Left cardiac atrium (tissue), 4 donors: ENCODE measurements around the gene EDAR. TPM values are rescaled to one million over a fixed set of nuclear protein-coding genes. Genes with fewer than 3 reads are reported as not detected.

Source experiments
- ATAC-seq, 2 donors: fragments of 200-7000 bp; cut with Tn5 transposase; one replicate each; pipeline ENCODE4 v1.9.1; 2020; ENCODE audit warnings: mild to moderate bottlenecking in 2 of 2, moderate library complexity in 2 of 2
- DNase-seq: peaks from one replicate; pipeline ENCODE4 v3.0.0-alpha.2; 2020
- intact Hi-C, 2 donors: fragments of 100-400 bp; cut with DNase I; formaldehyde crosslinking; loops; one replicate each; pipeline versions ENCODE4 v1.14.1 to v1.15.1; 2022 to 2023
- total RNA-seq, 2 donors: library from RNA; stranded (reverse); fragmentation: NEBNext Ultra II Directional; extraction: Animal tissue kit (Norgen Biotek cat#: 25700); gene quantifications; one replicate each; pipeline ENCODE4 v1.2.1, GENCODE V29; 2021
- donor health status: DM: no; HTN: yes; CAD: no.
- donor health status: DM: no; HTN: yes; CAD: no; lungs with severe emphysema.
- donor health status: DM: yes; HTN: yes; CAD: no.
- donor health status: Dilated cardiomyopathy.

Gene EDAR
- total RNA-seq, 2 donors from 2014 or later, result 0.06 TPM; not detected in 1

- DNase-seq (no peak), ATAC-seq (peak; percentile 53 to 74)
- intact Hi-C loops, result no loop called here
Measured at GRCh38 chr2:108971661-108972566, 17.1 kb downstream of the EDAR start.

GRCh38 chr2:108970369-108970768, 18.7 kb downstream of the EDAR start:
- DNase-seq, result no peak
- ATAC-seq, result no peak
- intact Hi-C loops, result no loop called here

GRCh38 chr2:108969856-108970255, 19.2 kb downstream of the EDAR start:
- DNase-seq (no peak), ATAC-seq (no peak)
- intact Hi-C loops, result no loop called here

GRCh38 chr2:108968619-108969018, 20.4 kb downstream of the EDAR start:
- peak in 1 of 2 donors; percentile 42 for ATAC-seq
- intact Hi-C loops, result no loop called here
- DNase-seq, result no peak

- no peak for DNase-seq
- ATAC-seq, result no peak
- intact Hi-C loops, result no loop called here
Measured at GRCh38 chr2:108967757-108968156, 21.3 kb downstream of the EDAR start.

- DNase-seq, result no peak
Measured at GRCh38 chr2:108965540-108966289, 23.3 kb downstream of the EDAR start.

GRCh38 chr2:108963057-108963456, 26.0 kb downstream of the EDAR start:
- no peak for ATAC-seq
- no peak for DNase-seq
- intact Hi-C loops, result no loop called here

More at GRCh38 chr2:108965540-108966289, 23.3 kb downstream of the EDAR start:
- intact Hi-C loops, result no loop called here
- no peak for ATAC-seq

- intact Hi-C loops, result no loop called here
- ATAC-seq (no peak), DNase-seq (no peak)
Measured at GRCh38 chr2:108961796-108962195, 27.2 kb downstream of the EDAR start.

GRCh38 chr2:108960006-108960405, 29.0 kb downstream of the EDAR start:
- no peak for ATAC-seq
- intact Hi-C loops, result no loop called here
- DNase-seq, result no peak

GRCh38 chr2:108959401-108959800, 29.6 kb downstream of the EDAR start:
- intact Hi-C loops, result no loop called here
- ATAC-seq (peak in 1 of 2 donors; percentile 41), DNase-seq (no peak)

GRCh38 chr2:108958632-108959341, 30.2 kb downstream of the EDAR start:
- DNase-seq, result no peak
- intact Hi-C loops, result no loop called here
- peak; percentile 63 to 78 for ATAC-seq

- intact Hi-C loops, result no loop called here
- peak in 1 of 2 donors; percentile 67 for ATAC-seq
- DNase-seq, result no peak
Measured at GRCh38 chr2:108958002-108958401, 31.0 kb downstream of the EDAR start.

GRCh38 chr2:108956375-108956774, 32.6 kb downstream of the EDAR start:
- DNase-seq (no peak), ATAC-seq (no peak)
- intact Hi-C loops, result no loop called here

GRCh38 chr2:108950369-108951135, 38.5 kb downstream of the EDAR start:
- no peak for ATAC-seq
- DNase-seq, result no peak
- intact Hi-C loops, result no loop called here

GRCh38 chr2:108949316-108950239, 39.4 kb downstream of the EDAR start:
- DNase-seq, result no peak

GRCh38 chr2:108947271-108947907, 41.6 kb downstream of the EDAR start:
- intact Hi-C loops, result no loop called here
- DNase-seq (no peak), ATAC-seq (no peak)

More at GRCh38 chr2:108949316-108950239, 39.4 kb downstream of the EDAR start:
- intact Hi-C loops, result no loop called here
- peak in 1 of 2 donors; percentile 60 for ATAC-seq

GRCh38 chr2:108946442-108946841, 42.6 kb downstream of the EDAR start:
- intact Hi-C loops, result no loop called here
- no peak for ATAC-seq
- DNase-seq, result no peak
